UCSD-AML1 (cell line): ENCODE results near the gene NDUFA8.
"Not testable (repeated sequence)": the region's sequence is repeated elsewhere in the genome, so short reads cannot be mapped to it uniquely, and the experiment has no call there.

Source experiments
- DNase-seq: peaks from one replicate; lab custom pipeline; 2025; ENCODE audit not compliant: unreplicated experiment; lab: John Stamatoyannopoulos, UW

The NDUFA8 gene

DNA sequence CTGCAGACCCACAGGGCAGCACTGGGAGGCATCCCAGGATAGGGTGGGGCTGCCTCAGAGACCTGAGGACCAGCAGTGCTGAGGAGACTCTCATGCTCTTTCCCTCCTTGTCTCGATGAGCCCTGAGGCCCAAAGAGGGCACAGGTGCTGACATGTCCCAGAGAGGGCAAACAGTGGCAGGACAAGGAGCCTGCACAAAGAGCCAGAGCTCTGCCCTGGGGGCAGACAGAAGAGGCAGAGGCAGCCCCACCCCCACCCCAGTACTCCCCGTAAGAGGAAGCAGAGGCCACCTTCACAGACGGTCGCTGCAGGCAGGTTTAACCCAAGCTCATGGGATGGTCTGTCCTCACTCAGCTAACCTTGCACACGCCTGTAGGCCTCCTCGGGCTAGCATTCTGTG lies 37.1 kb downstream of the NDUFA8 start:
- DNase-seq, result no peak

- DNase-seq, result no peak
Observed at GRCh38 chr9:122121931-122122330, 37.6 kb downstream of the NDUFA8 start.

GRCh38 chr9:122121391-122121790 lies 38.2 kb downstream of the NDUFA8 start:
- DNase-seq, result no peak

DNA sequence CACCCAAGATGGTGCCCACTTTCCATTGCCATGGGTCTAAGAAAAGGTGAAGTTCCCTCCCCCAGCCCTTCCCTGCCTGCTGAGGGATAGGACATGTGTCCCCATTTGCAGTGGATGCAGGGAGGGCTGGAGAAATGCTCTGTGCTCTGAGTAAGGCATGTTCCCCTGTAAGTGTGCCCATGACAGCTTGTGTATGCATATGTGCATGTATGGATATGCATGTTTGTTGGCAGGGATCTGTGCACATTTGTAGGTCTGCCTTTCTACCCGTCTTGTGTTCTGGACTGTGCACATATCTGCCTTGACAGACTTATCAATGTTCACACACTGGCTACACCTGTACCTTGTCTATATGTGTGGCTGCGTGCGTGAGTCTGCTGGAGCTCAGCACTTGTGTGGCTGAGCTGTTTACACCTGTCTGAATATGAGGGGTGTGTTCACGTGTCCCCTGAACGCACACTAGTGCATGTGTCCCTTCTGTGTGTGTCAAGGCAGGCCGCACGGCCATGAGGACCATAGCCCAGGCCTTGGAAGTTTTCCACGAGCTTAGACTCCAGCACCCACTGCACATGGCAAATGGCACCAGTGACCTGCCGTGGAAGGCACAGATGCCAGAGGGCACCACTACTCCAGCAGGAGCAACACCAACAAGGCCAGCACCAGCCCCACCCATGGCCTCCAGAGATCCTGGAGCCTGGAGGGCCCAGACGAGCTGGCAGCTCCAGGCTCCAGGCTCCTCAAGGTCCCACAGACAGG lies 39.1 kb downstream of the NDUFA8 start:
- no peak for DNase-seq

- no peak for DNase-seq
Observed at GRCh38 chr9:122119721-122120120, 39.9 kb downstream of the NDUFA8 start.

DNA sequence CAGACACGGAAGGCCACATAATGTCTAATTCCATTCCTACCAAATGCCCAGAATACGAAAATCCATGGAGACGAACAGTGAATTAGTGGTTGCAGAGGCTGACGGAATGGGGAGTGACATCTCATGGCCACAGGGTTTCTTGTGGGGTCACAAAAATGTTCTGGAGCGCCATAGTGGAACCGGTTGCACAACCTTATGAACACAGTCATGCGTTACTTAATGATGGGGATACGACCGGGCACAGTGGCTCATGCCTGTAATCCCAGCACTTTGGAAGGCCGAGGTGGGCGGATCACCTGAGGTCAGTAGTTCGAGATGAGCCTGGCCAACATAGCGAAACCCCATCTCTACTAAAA lies 40.4 kb downstream of the NDUFA8 start:
- DNase-seq, result no peak

DNA sequence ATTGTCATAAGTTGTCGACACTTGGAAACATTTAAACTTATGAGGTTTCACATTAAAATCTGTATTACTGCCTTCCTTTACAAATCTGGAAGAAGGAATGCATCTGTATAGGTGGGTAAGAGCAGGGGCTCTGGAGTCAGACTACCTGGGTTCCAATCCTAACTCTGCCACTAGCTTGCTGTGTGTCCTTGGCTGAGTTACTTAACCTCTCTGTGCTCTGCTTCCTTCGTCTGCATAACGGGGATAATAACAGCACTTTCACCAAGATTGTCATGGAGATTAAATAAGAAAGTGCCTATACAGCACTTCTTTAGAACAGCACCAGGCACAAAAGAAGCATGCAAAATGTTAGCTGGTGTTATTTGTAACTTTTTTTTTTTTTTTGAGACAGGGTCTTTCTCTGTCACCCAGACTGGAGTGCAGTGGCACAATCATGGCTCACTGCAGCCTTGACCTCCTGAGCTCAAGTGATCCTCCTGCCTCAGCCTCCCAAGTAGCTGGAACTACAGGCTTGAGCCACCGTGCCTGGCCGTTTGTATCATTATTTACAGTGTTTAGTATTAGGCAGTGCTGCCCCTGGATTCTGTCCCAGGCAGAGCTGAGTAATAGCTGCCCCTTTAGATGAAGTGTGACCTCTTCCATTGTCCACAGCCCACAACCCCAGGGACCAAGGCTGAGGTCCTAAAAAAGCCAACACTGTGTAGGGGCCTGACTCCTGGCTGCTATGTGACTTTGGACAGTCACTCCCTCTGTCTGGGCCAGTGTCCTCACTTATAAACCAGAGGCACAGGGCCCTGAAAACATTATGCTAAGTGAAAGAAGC lies 41.0 kb downstream of the NDUFA8 start:
- no peak for DNase-seq

- not testable (repeated sequence) for DNase-seq
Observed at GRCh38 chr9:122117241-122117640, 42.3 kb downstream of the NDUFA8 start.

GRCh38 chr9:122116448-122117173 lies 43.0 kb downstream of the NDUFA8 start:
- DNase-seq, result no peak

- DNase-seq, result no peak
Observed at GRCh38 chr9:122116040-122116439, 43.5 kb downstream of the NDUFA8 start.

GRCh38 chr9:122115176-122116035 lies 44.2 kb downstream of the NDUFA8 start:
- DNase-seq, result no peak

- DNase-seq, result no peak
Observed at GRCh38 chr9:122113574-122113973, 46.0 kb downstream of the NDUFA8 start.

- DNase-seq, result no peak
Observed at GRCh38 chr9:122112238-122112637, 47.3 kb downstream of the NDUFA8 start.

DNA sequence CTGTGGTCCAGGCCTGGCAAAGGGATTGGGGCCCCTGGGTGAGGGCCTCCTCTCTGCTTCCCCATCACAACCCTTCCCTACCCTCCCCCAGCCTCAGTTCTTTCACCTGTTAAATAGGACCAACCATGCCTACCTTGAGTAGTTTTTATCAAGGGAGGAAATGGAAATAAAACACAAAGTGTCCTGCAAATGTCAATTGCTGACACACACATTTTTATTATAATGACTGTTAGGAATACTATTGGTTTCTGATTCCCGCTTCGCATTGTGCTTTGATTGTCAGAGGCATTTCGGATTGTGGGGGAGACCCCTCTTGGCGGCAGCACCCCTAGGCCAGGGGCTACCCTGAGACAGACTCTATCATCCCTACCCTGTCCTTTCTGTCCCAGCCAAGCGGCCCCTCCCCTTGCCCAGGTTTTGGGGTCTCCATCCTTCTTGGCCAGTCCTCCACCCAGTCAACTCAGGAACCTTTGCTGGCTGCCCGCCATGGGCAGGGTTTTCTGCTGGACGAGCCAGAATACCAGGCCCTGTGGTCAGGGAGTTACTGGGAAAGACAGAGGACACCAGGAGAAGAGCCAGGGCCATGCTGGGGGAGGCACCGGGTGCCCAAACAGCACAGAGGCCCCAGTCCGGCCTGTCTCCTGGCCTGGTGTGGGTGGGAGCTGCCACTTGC lies 48.0 kb downstream of the NDUFA8 start:
- DNase-seq, result no peak

DNA sequence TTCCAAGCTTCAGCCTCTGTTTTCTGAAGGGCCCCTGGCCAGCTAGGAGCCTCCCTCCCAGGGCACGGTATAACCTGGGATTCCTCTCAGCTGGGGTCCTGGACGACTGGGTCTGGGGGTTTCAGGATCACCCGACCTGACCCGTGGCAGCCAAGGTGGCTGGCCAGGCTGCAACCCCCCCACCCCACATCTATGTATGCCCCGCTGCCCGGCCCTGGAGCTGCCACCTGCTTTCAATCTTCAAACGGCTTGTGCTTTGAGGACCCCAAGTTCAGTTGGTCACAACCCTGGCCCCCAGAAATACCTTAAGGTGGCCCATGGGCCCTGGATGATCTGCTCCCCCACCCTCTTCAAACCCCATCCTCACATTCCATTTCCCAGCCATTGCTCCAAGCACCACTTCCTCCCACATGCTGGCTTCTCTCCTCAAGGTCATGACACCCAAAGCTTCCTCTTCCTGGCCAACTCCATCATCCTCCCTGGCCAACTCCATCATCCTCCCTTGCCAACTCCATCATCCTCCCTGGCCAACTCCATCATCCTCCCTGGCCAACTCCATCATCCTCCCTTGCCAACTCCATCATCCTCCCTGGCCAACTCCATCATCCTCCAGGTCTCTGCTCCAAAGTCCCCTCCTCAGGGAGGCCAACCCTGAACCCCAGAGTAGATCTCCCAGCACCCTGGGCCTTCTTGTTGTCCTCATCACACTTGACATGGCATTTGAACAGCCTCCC lies 49.3 kb downstream of the NDUFA8 start:
- DNase-seq, result no peak

GRCh38 chr9:122109035-122109813 lies 50.4 kb downstream of the NDUFA8 start:
- no peak for DNase-seq

DNA sequence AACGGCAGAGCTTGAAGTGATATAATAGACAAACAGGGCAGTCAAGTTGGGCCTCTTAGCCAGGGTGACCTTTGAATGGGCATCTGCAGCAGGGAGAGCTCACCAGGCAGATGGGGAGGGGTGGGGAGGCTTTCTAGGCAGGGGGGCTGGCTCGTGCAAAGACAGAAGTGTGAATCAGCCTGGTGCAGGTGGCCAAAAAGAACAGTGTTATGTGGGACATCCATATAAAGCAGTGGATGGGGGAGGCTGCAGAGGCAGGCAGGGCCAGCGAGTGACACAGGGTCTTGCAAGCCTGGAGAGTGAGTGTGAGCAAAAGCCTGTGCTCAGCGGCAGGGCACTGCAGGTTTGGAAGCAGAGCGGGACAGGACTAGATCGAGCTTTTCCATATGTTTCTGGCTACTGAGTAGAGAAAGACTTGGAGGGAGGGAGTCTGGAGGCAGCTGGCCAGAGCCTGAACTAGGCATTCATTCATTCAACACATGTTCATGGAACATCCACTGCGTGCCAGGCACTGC lies 52.2 kb downstream of the NDUFA8 start:
- no peak for DNase-seq

DNA sequence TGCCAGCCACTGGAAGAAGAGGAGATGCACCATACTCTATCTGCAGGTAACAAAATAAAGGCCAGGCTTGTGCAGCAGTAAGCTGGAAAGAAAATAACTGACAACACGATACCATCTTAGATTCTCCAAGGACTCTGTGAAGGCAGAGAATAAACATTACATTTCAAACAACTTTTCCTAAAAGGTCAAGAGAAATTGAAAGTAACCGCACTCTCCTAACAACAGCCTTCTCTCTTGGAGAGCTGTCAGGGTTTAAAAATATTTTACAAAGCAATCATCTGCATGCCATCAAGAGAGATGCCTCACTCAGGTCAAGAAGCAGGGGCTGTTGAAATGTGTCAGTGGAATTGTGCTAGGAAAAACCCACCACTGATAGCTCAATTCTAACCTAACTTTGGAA lies 53.0 kb downstream of the NDUFA8 start:
- no peak for DNase-seq

DNA sequence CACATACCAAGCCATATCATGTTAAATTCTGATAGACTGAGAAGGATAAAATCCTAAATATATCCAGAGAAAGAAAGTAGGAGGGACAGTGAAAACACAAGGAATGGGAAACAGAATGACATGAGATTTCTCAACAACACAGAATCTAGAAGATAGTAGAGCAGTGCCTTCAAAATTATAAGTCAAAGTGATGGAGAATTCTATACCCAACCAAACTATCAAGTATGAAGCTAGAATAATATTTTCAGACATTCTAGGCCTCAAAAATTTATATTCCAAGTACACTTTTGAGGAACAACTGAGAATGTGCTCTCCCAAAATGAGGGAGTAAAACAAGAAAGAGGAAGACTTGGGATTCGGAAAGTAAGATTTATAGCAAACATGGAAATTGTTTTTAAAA lies 55.6 kb downstream of the NDUFA8 start:
- no peak for DNase-seq
